Measurements from ENCODE around the gene AGO4. TPM values are rescaled to one million over a fixed set of nuclear protein-coding genes. Genes with fewer than 3 reads are reported as not detected.
A peak's percentile ranks its signal among the peaks of the same experiment; 100 is the strongest.
"Not testable (repeated sequence)": the region's sequence is repeated elsewhere in the genome, so short reads cannot be mapped to it uniquely, and the experiment has no call there.

Gene AGO4
- total RNA-seq, 1 donor from 2014 or later = 35.1 TPM

- Mint-ChIP-seq H3K36me3 (ENCODE audit: insufficient read depth) (peaks cover 13% of the 10 kb centered on the region), H3K27me3 (peaks cover 3% of the 10 kb centered on the region), H3K4me1 (ENCODE audit: low read depth) (peaks cover 39% of the 10 kb centered on the region), H3K27ac (peak overlapping the region; percentile 95), H3K9me3 (ENCODE audit: low read depth) (no peaks in the 10 kb centered on the region), H3K4me3 (ENCODE audit: low read depth) (peak overlapping the region; percentile 51)
- no peak for TF ChIP-seq CTCF (IDR thresholded peaks at IDR 0.05; ENCODE audit: unreplicated experiment)
- DNase-seq (ENCODE audit: low spot score, unreplicated experiment) = peak; percentile 16
Measured at GRCh38 chr1:35885961-35886558, 78.2 kb downstream of the AGO4 start.

- Mint-ChIP-seq H3K4me1 (ENCODE audit: low read depth) (peaks cover 39% of the 10 kb centered on the region), H3K4me3 (ENCODE audit: low read depth) (peak overlapping the region; percentile 51), H3K27me3 (peaks cover 3% of the 10 kb centered on the region), H3K9me3 (ENCODE audit: low read depth) (no peaks in the 10 kb centered on the region), H3K27ac (peak overlapping the region; percentile 95), H3K36me3 (ENCODE audit: insufficient read depth) (peaks cover 14% of the 10 kb centered on the region)
- no peak for TF ChIP-seq CTCF (IDR thresholded peaks at IDR 0.05; ENCODE audit: unreplicated experiment)
- DNase-seq (ENCODE audit: low spot score, unreplicated experiment) = no peak
Measured at GRCh38 chr1:35886577-35887431, 79.0 kb downstream of the AGO4 start.

GRCh38 chr1:35887508-35887907 is 79.7 kb downstream of the AGO4 start:
- Mint-ChIP-seq H3K4me3 (ENCODE audit: low read depth) (peak overlapping the region; percentile 51), H3K4me1 (ENCODE audit: low read depth) (peaks cover 36% of the 10 kb centered on the region), H3K36me3 (ENCODE audit: insufficient read depth) (peaks cover 17% of the 10 kb centered on the region), H3K9me3 (ENCODE audit: low read depth) (no peaks in the 10 kb centered on the region), H3K27me3 (no peaks in the 10 kb centered on the region), H3K27ac (peak overlapping the region; percentile 95)
- no peak for DNase-seq (ENCODE audit: low spot score, unreplicated experiment)
- TF ChIP-seq CTCF (IDR thresholded peaks at IDR 0.05; ENCODE audit: unreplicated experiment) = no peak

- Mint-ChIP-seq H3K27me3 (no peaks in the 10 kb centered on the region), H3K4me3 (ENCODE audit: low read depth) (no peak overlapping the region), H3K27ac (peak overlapping the region; percentile 80), H3K9me3 (ENCODE audit: low read depth) (no peaks in the 10 kb centered on the region), H3K4me1 (ENCODE audit: low read depth) (peaks cover 35% of the 10 kb centered on the region), H3K36me3 (ENCODE audit: insufficient read depth) (peaks cover 20% of the 10 kb centered on the region)
- no peak for TF ChIP-seq CTCF (IDR thresholded peaks at IDR 0.05; ENCODE audit: unreplicated experiment)
- no peak for DNase-seq (ENCODE audit: low spot score, unreplicated experiment)
Measured at GRCh38 chr1:35888255-35888654, 80.4 kb downstream of the AGO4 start.

GRCh38 chr1:35888981-35889380 is 81.2 kb downstream of the AGO4 start:
- H3K9me3 Mint-ChIP-seq (ENCODE audit: low read depth); DNase-seq (ENCODE audit: low spot score, unreplicated experiment); H3K4me3 Mint-ChIP-seq (ENCODE audit: low read depth); H3K27ac Mint-ChIP-seq; H3K27me3 Mint-ChIP-seq: not testable (repeated sequence)
- Mint-ChIP-seq H3K36me3 (ENCODE audit: insufficient read depth) (peaks cover 21% of the 10 kb centered on the region), H3K4me1 (ENCODE audit: low read depth) (peaks cover 35% of the 10 kb centered on the region)

All from progenitor cell of endocrine pancreas (in vitro differentiated cells).